IPS DF 4.7 (cell line): ENCODE data around the gene MUSTN1.

ENCODE experiments used
- DNase-seq: peaks from one replicate; pipeline ENCODE4 v3.0.0-alpha.2; 2013; ENCODE audit warnings: low spot score; ENCODE audit errors: extremely low read depth

Gene MUSTN1

GRCh38 chr3:52852419-52852818 is 17.6 kb upstream of the MUSTN1 start:
- DNase-seq, result no peak

GRCh38 chr3:52851348-52851747 is 16.5 kb upstream of the MUSTN1 start:
- peak; percentile 36 for DNase-seq

GRCh38 chr3:52849656-52850055 is 14.8 kb upstream of the MUSTN1 start:
- no peak for DNase-seq

- DNase-seq, result no peak
Measured at GRCh38 chr3:52848617-52849016, 13.8 kb upstream of the MUSTN1 start.

- DNase-seq, result no peak
Measured at GRCh38 chr3:52847726-52848125, 12.9 kb upstream of the MUSTN1 start.

- no peak for DNase-seq
Measured at GRCh38 chr3:52847241-52847640, 12.4 kb upstream of the MUSTN1 start.

GRCh38 chr3:52846432-52846965 is 11.7 kb upstream of the MUSTN1 start:
- DNase-seq, result no peak

GRCh38 chr3:52845691-52846431 is 11.0 kb upstream of the MUSTN1 start:
- DNase-seq, result no peak

- no peak for DNase-seq
Measured at GRCh38 chr3:52845157-52845556, 10.3 kb upstream of the MUSTN1 start.

- DNase-seq, result no peak
Measured at GRCh38 chr3:52844290-52844975, 9.6 kb upstream of the MUSTN1 start.

GRCh38 chr3:52843881-52844280 is 9.1 kb upstream of the MUSTN1 start:
- no peak for DNase-seq

- no peak for DNase-seq
Measured at GRCh38 chr3:52843108-52843865, 8.5 kb upstream of the MUSTN1 start.

- no peak for DNase-seq
Measured at GRCh38 chr3:52842424-52842823, 7.6 kb upstream of the MUSTN1 start.

- DNase-seq, result no peak
Measured at GRCh38 chr3:52841981-52842340, 7.1 kb upstream of the MUSTN1 start.

GRCh38 chr3:52841211-52841980 is 6.6 kb upstream of the MUSTN1 start:
- no peak for DNase-seq

GRCh38 chr3:52839892-52840545 is 5.2 kb upstream of the MUSTN1 start:
- DNase-seq, result no peak

- no peak for DNase-seq
Measured at GRCh38 chr3:52839268-52839575, 4.4 kb upstream of the MUSTN1 start.

GRCh38 chr3:52838561-52839267 is 3.9 kb upstream of the MUSTN1 start:
- no peak for DNase-seq

- DNase-seq, result no peak
Measured at GRCh38 chr3:52836986-52837385, 2.2 kb upstream of the MUSTN1 start.

GRCh38 chr3:52836471-52836845 is 1.6 kb upstream of the MUSTN1 start:
- DNase-seq, result no peak
